NCI-H2107 treated with DMSO at 0.1 percent for 48 hours (cell line): ENCODE results near the gene EVL.

Source experiments
- DNase-seq: peaks from one replicate; lab custom pipeline; 2025; ENCODE audit not compliant: unreplicated experiment; lab: John Stamatoyannopoulos, UW

Gene EVL

GRCh38 chr14:100108042-100108825, 43.0 kb downstream of the EVL start:
- peak; percentile 69 for DNase-seq

- no peak for DNase-seq
Measured at GRCh38 chr14:100108840-100109593, 43.8 kb downstream of the EVL start.

- no peak for DNase-seq
Measured at GRCh38 chr14:100109594-100109955, 44.4 kb downstream of the EVL start.

- no peak for DNase-seq
Measured at GRCh38 chr14:100110816-100111215, 45.6 kb downstream of the EVL start.

GRCh38 chr14:100111931-100112704, 46.9 kb downstream of the EVL start:
- no peak for DNase-seq

- peak; percentile 8 for DNase-seq
Measured at GRCh38 chr14:100114109-100114765, 49.0 kb downstream of the EVL start.

GRCh38 chr14:100115236-100115635, 50.0 kb downstream of the EVL start:
- no peak for DNase-seq

- no peak for DNase-seq
Measured at GRCh38 chr14:100115726-100116125, 50.5 kb downstream of the EVL start.

- no peak for DNase-seq
Measured at GRCh38 chr14:100116134-100116533, 50.9 kb downstream of the EVL start.

GRCh38 chr14:100117026-100117425, 51.8 kb downstream of the EVL start:
- no peak for DNase-seq

GRCh38 chr14:100117633-100118395, 52.6 kb downstream of the EVL start:
- DNase-seq = peak; percentile 72

GRCh38 chr14:100118396-100119011, 53.3 kb downstream of the EVL start:
- no peak for DNase-seq

- DNase-seq = no peak
Measured at GRCh38 chr14:100119251-100119650, 54.0 kb downstream of the EVL start.

GRCh38 chr14:100120522-100121269, 55.5 kb downstream of the EVL start:
- DNase-seq = no peak

GRCh38 chr14:100121643-100122480, 56.6 kb downstream of the EVL start:
- no peak for DNase-seq

GRCh38 chr14:100122481-100123223, 57.4 kb downstream of the EVL start:
- peak; percentile 42 for DNase-seq

- DNase-seq = no peak
Measured at GRCh38 chr14:100123618-100124017, 58.4 kb downstream of the EVL start.
